DMS153 treated with DMSO at 0.1 percent for 48 hours (cell line): ENCODE data around the gene ANO7.
"Not testable (repeated sequence)": the region's sequence is repeated elsewhere in the genome, so short reads cannot be mapped to it uniquely, and the experiment has no call there.

Experiments
- DNase-seq: peaks from one replicate; lab custom pipeline; 2025; ENCODE audit not compliant: unreplicated experiment; lab: John Stamatoyannopoulos, UW

The ANO7 gene

DNA sequence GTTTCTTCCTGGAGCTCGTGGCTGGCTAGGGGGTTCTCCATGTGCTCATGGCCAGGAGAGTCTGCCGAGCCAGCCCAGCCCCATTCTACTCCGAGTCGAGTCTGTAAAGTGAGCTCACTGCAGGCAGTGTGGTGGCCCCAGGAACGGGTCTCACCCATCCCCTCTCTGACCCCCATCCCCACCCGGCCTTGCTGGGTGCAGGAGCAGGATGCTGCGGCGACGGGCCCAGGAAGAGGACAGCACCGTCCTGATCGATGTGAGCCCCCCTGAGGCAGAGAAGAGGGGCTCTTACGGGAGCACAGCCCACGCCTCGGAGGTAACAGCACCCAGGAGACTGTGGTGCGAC is 1.4 kb downstream of the ANO7 start:
- DNase-seq, result no peak

- DNase-seq, result no peak
Measured at GRCh38 chr2:241190291-241190981, 2.0 kb downstream of the ANO7 start.

DNA sequence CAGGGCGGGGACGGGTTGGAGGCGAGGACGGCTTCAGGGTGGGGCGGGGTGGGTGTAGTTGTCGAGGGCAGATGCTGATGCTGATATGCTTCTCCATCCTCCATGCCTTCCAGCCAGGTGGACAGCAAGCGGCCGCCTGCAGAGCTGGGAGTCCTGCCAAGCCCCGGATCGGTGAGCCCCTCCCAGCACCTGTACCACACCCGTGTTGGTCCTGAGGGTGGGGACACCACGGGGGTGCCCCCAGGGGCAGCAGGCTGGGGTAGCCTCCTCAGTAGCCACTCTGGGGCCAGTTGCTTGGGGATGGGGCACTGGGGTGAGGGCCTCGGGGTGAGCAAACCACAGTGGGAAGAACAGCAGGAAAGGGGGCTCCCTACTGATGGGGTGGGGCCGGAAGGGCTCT is 2.6 kb downstream of the ANO7 start:
- no peak for DNase-seq

DNA sequence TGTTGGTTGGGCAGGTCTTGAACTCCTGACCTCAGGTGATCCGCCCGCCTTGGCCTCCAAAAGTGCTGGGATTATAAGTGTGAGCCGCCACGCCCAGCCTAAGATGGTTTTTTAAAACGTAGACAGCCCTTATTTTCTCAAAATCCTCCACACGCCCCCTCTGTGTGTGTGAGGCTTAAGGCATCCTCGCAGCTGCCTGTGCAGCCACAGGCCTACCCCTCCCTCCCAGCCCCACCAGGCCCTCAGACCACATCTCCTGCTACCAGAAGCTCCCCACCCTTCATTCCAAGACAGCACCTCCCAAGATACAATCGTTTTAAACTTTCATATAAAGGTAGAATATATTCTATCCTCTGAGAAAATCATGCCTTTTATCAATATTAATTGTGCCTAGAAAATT is 4.8 kb downstream of the ANO7 start:
- DNase-seq, result no peak

GRCh38 chr2:241194811-241195210 is 6.3 kb downstream of the ANO7 start:
- DNase-seq, result no peak

DNA sequence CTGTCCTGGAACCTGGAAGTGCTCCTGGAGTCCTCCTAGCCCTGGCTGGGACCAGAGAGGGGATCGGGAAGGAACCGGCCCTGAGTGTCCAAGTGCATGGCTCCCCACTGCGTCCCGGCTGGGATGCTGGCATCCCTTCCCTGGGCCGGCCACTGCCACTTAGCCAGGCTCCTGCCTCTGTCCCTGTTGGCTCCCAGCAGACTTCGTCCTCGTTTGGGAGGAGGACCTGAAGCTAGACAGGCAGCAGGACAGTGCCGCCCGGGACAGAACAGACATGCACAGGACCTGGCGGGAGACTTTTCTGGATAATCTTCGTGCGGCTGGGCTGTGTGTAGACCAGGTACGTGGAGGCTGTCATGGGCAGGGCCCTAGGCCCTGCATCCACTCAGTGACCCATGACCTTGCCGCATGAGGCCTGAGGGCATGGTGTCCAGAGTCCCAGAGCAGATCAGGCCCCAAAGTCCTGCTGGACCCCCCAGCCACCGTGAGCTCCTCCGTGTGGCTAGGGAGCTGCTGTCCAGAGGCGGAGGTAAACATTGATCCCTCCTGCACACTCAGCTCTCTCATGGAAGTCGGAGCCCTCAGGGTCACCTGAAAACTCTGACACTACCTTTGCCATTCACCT is 7.1 kb downstream of the ANO7 start:
- DNase-seq, result no peak

DNA sequence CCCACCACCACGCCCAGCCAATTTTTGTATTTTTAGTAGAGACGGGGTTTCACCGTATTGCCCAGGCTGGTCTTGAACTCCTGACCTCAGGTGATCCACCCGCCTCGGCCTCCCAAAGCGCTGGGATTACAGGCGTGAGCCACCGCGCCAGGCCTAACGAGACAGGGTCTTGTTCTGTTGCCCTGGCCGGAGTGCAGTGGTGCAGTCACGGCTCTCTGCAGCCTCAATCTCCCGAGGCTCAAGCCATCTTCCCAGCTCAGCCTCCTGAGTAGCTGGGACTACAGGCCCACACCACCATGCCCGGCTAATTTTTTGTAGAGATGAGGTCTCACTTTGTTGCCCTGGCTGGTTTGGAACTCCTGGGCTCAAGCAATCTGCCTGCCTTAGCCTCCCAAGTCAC is 8.8 kb downstream of the ANO7 start:
- DNase-seq, result not testable (repeated sequence)

DNA sequence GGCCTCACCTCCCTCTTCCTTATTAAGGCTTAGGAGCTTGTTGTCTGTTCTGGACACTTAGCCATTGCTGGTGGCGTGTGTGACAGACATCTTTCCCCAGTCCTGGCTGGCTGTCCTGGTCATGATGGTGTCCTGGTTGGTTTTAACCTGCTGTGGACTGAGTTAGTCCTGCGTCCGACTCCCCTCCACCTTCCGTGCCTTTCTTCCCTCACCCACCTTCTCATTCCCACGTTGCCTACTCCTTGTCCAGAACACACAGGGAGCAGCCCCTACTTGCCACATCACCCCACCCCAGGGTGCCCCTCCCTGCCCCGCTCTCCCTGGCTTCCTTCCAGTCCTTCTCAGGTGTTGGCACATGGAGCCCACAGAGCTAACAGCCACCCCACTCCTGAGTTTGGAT is 9.5 kb downstream of the ANO7 start:
- no peak for DNase-seq

- no peak for DNase-seq
Measured at GRCh38 chr2:241198381-241199279, 10.2 kb downstream of the ANO7 start.

GRCh38 chr2:241199286-241199685 is 10.8 kb downstream of the ANO7 start:
- DNase-seq, result no peak

DNA sequence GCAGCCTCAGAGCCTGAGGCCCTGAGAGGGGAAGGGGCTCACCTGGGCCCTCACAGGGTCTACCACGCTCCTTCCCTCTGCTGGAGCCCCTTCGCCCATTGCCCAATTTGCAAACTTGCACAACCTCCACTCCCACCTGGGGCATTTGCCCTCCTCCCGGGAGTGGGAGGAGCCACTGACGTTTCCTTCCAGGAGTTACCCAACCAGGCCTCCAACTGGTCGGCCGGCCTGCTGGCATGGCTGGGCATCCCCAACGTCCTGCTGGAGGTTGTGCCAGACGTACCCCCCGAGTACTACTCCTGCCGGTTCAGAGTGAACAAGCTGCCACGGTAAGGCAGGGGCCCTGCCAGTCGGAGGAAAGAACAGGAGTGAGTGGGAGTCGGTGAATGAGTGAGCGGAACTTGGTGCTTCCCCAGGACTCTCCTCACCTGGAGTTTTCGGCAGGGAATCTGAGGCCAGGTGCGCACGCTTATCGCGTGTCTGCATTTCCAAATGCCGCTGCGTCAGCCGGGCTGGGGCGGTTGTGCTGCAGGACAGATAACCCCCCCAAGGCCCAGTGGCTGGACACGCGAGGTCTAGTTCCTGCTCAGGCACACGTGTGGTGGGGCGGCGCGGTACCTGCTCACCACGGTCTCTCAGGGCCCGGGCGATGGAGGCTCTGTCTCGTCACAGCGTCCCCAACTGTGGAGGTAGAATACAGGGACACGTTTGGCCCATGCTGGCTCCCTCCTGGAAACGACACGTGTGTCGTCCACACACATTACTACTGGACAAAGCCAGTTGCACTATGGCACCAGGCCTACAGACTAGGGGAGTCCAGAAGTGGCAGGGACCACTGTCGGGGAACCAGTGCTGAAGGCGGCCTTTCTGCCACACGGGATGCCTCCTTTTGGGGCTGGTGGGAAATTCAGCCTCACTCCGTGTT is 11.7 kb downstream of the ANO7 start:
- DNase-seq, result no peak

- DNase-seq, result no peak
Measured at GRCh38 chr2:241200822-241201395, 12.4 kb downstream of the ANO7 start.

- no peak for DNase-seq
Measured at GRCh38 chr2:241201445-241202267, 13.2 kb downstream of the ANO7 start.

DNA sequence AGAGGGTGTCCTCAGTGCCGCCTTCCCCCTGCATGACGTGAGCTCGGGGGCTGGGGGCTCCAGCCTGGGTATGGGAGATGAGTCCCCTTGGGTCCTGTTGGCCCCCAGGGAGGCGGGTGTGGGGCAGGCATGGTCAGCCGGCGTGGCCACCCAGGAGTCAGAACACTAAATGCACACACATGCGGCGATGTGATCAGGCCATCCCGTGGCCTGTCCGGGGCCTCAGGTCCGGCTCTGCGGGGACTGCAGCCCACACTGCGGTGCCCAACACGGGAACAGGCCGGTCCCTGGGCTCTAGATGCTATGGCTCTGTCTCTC is 13.8 kb downstream of the ANO7 start:
- no peak for DNase-seq

DNA sequence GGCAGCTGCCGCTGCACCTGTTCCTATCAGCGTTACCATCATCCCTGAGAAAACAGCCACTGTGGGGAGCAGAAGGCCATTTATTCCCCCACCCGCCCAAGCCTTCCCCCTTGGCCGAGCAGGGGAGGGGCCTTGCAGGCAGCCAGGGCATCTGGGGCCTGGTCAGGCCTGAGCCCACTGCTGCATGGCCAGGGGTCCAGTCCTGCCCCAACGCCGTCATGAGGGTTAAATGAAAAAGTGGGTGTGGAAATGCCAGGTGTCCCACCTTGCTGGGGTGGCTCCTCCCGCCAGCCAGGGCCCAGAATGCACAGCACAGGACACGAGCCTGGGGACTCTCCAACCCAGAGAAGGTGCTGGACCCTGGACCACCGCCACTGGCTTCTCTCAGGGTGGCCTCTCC is 14.2 kb downstream of the ANO7 start:
- DNase-seq, result no peak

GRCh38 chr2:241203218-241204009 is 14.9 kb downstream of the ANO7 start:
- no peak for DNase-seq

- no peak for DNase-seq
Measured at GRCh38 chr2:241204010-241204384, 15.5 kb downstream of the ANO7 start.

DNA sequence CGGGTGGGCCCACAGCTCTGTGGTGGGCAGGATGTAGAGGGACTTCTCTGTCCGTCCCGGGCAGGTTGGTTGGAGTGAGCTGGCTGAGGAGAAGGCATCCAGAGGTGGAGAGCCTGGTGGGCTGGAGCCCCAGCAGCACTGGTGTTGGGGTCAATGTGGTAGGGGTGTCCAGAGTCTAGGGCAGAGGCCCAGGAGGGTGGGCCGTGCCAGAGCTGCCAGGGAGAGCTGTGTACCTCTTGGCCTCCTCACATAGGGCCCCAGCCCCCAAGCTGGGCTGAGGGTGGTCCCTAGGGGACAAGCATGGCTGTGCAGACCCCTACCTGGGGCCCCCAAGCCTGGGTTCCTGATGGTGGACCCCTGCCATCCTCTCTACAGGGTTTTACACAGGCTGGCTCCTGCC is 16.0 kb downstream of the ANO7 start:
- no peak for DNase-seq

DNA sequence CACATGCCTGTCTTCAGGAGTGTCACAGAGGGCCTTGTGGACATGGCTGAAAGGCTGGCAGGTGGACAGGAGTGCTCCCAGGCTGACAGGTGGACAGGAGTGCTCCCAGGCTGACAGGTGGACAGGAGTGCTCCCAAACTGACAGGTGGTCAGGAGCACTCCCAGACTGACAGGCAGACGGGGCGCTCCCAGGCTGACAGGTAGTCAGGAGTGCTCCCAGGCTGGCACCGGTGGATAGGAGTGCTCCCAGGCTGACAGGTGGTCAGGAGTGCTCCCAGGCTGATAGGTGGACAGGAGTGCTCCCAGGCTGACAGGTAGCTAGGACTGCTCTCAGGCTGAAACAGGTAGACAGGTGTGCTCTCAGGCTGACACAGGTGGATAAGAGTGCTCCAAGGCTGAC is 16.6 kb downstream of the ANO7 start:
- no peak for DNase-seq
